Cardiac fibroblast (primary cell): ENCODE data around the gene SLC51A.

Experiments used
- DNase-seq, 2 donors: peaks; one replicate each; pipeline versions ENCODE4 v3.0.0 to v3.0.0-alpha.2; 2010; ENCODE audit warnings: low read depth in 2 of 2
- H3K4me3 ChIP-seq, 2 donors: replicated peaks in 1 of 2; 1 replicate in 1 of 2; 2 replicates in 1 of 2; pipeline ENCODE4 v1.5.1; 2011; ENCODE audit warnings: low read depth in 2 of 2, low read length in 2 of 2, mild to moderate bottlenecking in 2 of 2, moderate library complexity in 1 of 2
- CTCF ChIP-seq: IDR thresholded peaks from one replicate; pipeline ENCODE4 v1.5.1; 2011; ENCODE audit warnings: low read depth, mild to moderate bottlenecking, low read length, inconsistent platforms

Gene SLC51A

GRCh38 chr3:196222876-196223595 is 6.7 kb downstream of the SLC51A start:
- no peak for TF ChIP-seq CTCF
- H3K4me3 ChIP-seq = no peak overlapping the region
- DNase-seq = no peak

- no peak for TF ChIP-seq CTCF
- no peak for DNase-seq
- H3K4me3 ChIP-seq = no peak overlapping the region
Measured at GRCh38 chr3:196225086-196225485, 8.8 kb downstream of the SLC51A start.

GRCh38 chr3:196225763-196226364 is 9.5 kb downstream of the SLC51A start:
- no peak for TF ChIP-seq CTCF
- DNase-seq = no peak
- no peak overlapping the region for H3K4me3 ChIP-seq

GRCh38 chr3:196227121-196227561 is 10.8 kb downstream of the SLC51A start:
- TF ChIP-seq CTCF = no peak
- no peak overlapping the region for H3K4me3 ChIP-seq
- no peak for DNase-seq

- no peak for TF ChIP-seq CTCF
- H3K4me3 ChIP-seq = no peak overlapping the region
- DNase-seq = peak; percentile 27 to 57
Measured at GRCh38 chr3:196227629-196228493, 11.5 kb downstream of the SLC51A start.

GRCh38 chr3:196232154-196232881 is 16.0 kb downstream of the SLC51A start:
- no peak for TF ChIP-seq CTCF
- no peak for DNase-seq
- no peak overlapping the region for H3K4me3 ChIP-seq
